Forelimb muscle (tissue), 1 donor: ENCODE measurements around the gene SPATA13. TPM values are rescaled to one million over a fixed set of nuclear protein-coding genes. Genes with fewer than 3 reads are reported as not detected.
"Not testable (repeated sequence)": the region's sequence is repeated elsewhere in the genome, so short reads cannot be mapped to it uniquely, and the experiment has no call there.

ENCODE experiments used
- DNase-seq: peaks from one replicate; pipeline ENCODE4 v3.0.0-alpha.2; 2013; ENCODE audit warnings: low read depth
- polyA plus RNA-seq: library from polyadenylated mRNA; unstranded; fragments of 120-200 nt; gene quantifications from one replicate; pipeline ENCODE4 v1.2.1, GENCODE V29; 2013; ENCODE audit not compliant: insufficient read length

The SPATA13 gene
- polyA plus RNA-seq, 1 donor, result 3.4 TPM

DNA sequence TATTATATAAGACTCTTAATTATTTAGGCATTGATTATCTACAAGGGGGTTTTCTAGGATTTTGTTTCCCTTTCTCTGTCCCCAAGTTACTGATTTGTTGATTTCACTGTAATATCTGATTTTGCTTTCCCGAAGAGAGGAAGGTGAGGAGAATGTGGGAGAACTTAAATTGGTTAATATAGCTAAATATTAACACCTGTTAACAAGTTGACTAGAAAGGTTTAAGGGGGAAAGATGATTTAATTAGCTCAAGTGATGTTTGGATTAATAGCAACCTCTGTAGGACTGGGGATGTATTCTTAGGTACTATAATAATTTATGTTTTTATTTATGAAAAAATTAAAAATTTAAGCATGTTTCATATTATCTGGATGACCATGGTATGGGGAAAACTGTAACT lies 35.1 kb downstream of the SPATA13 start:
- no peak for DNase-seq

DNA sequence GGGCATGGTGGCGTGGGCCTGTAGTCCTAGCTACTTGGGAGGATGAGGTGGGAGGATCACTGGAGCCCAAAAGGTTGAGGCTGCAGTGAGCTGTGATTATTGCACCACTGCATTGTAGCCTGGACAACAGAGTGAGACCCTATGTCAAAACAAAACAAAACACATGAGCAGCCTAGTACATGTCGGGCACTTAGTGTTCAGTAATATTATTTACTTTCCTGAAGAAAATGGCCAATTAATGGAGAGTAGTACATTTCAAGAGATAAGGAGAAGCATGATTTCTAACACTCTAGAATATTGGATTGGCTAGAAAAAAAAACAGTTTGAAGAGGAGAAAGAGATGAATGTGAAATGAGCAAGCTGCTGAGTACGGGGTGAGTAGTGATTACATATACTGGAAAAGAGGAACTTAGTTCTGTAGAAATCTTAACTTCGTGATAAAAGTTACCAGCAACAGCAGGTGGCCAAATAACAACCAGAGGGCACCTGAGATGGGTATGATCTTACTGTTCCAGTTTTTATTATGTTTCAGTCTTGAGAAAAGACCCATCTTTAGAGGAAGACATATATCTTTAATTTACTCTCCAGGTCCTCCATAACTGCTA lies 36.2 kb downstream of the SPATA13 start:
- no peak for DNase-seq

DNA sequence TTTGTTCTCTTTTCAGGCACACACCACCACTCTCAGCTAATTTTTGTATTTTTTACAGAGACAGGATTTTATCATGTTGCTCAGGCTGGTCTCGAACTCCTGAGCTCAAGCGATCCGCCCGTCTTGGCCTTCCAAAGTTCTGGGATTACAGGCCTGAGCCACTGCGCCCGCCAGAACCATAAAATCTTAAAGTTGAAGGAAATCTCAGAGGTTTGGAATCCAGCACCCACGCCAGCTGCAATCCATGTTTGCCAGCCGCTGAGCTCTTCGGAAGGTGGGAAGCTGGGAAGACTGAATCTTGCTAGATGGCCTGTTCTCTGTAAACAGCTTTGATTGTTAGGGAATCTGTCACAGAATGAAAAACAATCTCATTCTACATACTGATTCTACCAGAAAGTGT lies 38.5 kb downstream of the SPATA13 start:
- DNase-seq, result no peak

DNA sequence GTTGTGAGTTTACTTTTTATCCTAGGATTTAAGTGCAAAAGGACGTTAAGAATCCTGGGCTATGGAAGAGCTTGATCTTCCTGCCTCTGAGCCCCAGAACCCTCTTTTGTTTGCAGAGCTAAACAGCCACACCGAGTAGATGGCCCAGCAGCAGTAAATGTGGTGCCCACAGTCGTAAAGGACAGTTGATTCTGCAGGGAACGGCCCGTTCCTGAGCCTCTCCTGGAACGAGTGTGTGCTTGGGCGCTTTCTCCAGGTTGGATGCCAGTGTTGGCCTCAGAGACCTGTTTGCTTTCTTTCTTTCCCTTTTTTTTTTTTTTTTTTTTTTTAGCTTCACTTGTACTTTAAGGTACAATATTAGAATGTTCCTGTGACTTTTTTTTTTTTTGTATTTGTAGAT lies 41.7 kb downstream of the SPATA13 start:
- DNase-seq, result no peak

DNA sequence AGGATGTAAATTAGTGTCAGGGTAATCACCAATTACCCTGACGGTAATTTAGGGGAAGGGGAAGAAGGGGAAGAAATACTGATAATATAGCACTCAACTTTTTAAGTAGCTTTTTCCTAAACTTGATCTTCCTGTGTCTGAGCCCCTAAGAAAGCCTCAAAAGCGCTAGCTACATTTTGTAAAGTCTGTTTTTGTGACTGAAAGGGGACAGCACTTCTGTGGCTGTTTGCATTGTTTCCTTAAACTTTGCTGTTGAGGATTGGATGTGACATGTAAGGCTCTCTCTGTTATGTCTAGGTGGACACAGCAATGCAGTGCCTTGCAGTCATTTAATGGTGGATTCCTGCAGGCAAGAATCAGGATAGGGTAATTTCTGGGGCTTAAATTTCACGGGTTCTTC lies 42.8 kb downstream of the SPATA13 start:
- no peak for DNase-seq

DNA sequence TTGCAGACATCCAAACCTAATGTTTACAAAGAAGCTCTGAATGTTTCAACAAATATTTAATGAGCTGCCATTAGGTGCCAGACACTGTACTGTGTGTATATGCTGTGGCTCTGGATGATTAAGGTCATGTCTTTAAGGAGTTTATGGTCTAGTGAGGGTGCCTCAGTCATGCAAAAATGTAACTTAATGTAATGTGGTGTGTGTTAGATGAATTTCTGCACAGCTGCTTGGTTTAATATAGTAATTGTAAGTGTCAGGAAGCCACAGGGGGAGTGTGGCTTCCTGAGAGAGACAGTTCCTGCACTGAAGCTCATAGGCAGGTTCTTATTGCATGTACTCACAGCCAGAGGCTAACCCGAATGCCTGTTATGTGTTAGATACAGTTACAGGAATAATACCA lies 43.3 kb downstream of the SPATA13 start:
- DNase-seq, result no peak

DNA sequence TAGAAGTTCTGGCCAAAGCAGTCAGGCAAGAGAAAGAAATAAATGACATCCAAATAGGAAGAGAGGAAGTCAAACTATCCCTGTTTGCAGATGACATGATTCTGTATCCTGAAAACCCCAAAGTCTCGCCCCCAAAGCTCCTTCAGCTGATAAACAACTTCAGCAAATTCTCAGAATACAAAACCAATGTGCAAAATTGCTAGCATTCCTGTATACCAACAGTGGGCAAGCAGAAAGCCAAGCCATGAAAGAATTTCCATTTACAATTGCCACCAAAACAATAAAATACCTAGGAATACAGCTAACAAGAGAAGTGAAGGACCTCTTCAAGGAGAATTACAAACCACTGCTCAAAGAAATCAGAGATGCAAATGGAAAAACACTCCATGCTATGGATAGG lies 44.6 kb downstream of the SPATA13 start:
- not testable (repeated sequence) for DNase-seq

DNA sequence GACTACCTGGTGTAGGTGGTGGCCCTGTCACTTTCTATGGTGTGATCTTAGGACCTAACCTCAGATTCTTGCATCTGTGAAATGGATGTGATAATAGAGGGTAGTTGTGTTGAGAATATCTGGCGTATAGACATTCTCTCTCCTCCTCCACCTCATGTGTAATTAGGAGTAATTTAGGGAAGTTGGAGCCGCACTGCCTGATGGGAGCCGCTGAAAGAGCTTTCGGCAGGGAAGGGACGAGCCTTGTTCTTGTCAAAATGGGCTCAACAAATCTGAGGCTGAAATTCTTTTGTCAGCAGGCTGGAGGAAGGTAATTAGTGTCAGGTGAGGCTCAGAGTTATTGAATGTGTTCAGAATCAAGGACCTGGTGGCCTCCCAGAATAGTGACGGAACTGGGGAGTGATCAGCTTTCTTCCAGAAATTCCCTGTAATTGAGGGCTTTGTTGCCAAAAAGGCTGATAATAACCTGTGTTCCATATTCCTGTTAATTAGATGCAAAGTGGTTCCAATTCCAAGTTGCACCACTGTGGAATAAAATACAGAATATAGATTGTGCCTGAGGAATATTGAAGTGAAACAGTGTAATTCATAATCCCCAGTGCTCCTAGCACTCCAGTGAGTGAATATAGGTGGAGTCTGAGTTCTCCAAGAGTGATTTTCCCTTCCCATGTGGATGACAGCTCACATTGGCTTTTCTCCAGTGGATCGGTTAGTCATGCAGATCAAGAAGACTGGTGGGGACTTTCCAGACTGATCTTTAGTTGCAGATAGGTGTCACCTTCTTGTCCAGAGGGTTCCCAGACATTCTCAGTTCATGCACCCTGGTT lies 47.5 kb downstream of the SPATA13 start:
- peak; percentile 24 for DNase-seq

DNA sequence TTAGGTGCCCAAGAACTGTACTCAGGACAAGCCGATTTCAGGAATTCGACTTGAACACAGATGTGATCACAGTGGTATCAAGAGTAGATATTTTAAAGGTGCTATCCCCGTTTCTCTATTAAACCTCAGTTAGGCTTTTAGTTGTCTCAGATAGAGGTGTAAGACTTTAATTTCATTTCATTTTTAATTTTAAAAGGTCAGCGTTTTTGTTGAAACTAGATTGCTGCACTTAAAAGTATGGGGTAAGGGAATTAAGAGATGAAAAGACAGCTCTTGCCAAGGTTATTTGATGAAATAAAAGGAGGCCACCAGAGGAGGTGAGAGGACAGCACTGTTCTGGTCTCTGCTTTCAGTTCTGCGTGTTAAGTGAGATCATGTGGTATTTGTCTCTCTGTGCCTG lies 48.6 kb downstream of the SPATA13 start:
- DNase-seq, result no peak

DNA sequence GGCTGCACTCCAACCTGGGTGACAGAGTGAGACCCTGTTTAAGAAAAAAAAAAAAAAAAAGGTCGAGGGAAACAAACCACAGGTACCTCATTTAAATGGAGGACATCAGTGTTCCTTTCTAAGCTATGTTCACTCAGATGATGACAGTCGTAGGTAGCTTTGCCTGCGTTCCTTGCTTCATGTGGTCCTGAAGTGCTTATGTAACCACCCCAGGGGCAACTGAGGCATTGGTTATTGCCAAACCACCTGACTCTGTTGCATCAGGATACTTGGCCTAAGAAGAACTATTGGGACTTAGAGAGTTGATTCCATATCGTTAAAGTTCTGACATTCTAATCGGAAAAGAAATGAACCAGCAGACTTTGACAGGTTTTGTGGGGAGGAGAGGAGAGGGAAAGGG lies 51.7 kb downstream of the SPATA13 start:
- DNase-seq, result no peak

DNA sequence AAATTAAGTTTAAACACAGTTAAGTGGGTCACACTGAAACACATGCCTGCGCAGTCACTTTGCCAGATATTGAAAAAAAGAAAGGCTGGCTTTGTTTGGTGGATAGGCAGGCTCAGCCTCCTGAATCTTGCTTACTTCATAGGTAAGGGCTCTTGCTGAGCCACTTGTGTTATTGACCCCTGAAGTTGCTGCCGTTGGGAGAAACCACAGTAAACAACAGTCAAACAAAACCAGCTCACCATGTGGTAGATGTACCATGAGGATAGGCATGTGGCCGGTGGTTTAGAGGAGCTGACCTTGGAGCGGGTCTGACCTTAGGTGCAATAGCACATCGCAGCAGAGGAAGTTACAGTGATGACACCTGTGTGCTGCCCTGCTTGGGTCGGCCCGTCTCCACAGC lies 52.2 kb downstream of the SPATA13 start:
- no peak for DNase-seq

DNA sequence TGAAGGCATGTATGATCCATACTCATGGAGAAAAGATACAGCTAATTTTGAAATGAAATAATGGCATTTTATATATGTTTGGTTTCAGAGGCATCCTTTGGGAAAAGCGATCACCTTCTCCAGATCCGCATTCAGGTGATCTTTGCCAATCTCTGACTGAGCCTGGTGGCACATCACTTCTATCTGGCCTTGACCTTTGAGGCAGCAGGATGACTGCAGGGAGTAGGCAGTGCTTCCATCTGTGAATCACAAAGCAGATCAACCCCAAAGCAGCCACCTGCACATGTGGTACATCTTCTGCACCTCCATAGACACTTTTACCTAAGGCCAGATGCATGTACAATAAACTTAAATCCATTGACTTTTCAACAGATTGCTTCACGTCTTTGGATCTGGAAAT lies 53.4 kb downstream of the SPATA13 start:
- DNase-seq, result no peak

DNA sequence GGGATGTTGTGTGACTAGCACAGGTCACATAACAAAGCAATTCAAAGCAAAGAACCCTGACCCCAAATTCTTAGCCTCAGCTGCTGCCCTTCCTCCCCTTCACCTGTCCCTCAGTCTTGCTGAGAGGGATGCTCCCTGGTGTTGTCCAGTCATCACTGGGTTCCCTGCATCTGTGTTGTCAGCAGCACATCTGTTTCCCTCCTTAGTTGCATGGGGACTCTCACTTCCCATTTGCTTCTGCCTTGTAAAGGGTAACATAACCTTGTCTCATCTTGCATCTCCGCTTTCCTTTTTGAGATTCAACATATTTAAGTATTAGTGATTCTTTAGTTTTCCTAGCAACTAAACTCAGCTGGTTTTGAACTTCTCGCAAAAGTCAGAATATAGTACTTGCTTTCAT lies 54.0 kb downstream of the SPATA13 start:
- DNase-seq, result no peak

DNA sequence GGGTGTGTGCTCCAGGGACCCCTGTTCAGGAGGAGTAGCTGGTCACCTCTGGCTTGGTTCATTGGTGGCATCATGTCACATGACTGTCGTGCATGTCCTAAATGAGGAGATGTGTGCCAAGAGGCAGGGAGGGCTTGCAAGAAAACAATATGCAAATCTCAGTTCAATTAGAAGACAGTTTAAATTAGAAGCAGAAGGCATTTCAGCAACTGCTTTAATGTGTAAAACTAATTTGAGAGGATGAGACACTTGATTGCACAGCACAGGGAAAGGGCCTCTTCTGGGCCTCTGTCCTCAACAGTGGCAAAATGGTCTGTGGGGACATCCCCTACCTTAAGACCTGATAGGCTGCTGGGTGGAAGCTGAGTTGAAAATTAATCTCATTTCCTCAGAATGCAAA lies 54.6 kb downstream of the SPATA13 start:
- no peak for DNase-seq

DNA sequence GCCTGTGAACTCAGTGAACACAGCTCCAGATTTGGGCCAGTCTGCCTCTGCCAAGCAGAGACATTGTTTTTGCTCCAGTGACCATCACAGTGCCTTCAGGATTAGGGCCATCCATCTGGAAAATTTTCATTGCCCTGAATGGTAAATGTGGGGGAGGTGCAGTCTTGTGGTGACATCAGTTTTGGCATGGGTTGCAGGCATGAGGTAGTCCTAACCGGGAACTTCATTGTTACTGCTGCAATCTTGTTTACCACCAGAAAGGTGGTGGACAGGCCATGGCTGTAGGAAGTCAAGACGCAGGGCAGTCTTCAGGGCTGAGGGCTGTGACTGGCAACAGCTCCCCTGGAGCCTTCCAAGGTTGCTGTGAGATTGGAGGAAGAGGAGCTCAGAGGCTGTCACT lies 55.2 kb downstream of the SPATA13 start:
- no peak for DNase-seq

DNA sequence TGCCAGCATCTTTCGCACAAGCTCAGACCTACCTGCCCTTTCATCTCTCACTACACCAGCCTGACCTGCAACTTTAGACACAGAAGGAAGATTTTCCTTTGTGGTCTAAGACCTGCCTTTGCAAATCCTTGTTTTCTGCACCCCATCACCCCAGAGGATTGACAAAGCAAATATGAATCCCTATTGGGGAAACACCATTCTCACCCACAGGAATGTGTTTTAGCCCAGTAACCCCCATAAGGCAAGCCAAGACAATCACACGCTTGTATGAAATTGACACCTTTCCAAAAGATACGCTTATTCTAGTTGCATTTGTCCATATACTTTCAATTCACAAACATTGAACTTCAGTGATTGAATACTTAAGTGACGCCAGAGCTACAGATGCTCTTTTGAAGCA lies 55.7 kb downstream of the SPATA13 start:
- no peak for DNase-seq

DNA sequence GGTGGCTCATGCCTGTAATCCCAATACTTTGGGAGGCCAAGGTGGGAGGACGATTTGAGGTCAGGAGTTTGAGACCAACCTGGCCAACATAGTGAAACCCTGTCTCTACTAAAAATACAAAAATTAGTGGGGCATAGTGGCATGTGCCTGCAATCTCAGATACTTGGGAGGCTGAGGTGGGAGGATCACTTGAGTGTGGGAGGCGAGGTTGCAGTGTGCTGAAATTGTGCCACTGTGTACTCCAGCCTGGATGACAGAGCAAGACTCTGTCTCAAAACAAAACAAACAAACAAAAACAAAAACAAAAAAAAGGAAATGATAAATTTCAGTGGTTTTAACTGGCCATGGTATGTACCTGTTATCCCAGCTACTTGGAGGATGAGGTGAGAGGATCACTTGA lies 56.3 kb downstream of the SPATA13 start:
- not testable (repeated sequence) for DNase-seq

DNA sequence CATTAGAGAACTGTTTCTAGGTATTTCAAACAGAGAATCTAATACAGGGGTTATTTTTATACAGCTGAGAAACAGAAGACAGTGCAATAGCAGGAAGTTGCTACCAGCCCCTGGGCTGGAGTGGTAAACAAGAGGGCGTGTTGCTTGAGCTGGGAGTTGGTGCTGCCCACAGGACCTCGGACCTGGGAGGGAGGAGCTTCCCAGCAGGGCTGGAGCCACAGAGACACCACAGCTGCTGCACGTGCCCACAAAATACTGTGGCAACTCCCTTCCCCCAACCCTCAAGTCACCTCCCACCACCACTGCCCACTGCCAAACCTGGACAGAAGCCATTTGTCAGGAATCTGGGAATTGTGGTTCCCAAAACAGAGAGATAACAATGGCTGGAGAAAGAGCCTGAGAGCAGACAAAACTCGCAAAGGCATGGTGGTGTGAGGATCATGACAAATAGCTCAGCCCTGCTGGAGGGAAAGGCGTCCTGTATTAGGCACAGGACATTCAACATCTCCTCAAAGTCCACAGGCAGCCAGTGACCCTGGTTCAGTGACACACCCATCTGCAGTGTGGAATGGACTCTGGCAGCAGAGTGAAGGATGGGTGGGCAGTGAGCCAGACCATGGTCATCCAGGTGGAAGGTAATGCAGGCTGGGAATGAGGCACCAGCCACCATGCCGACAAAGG lies 57.2 kb downstream of the SPATA13 start:
- DNase-seq, result no peak

DNA sequence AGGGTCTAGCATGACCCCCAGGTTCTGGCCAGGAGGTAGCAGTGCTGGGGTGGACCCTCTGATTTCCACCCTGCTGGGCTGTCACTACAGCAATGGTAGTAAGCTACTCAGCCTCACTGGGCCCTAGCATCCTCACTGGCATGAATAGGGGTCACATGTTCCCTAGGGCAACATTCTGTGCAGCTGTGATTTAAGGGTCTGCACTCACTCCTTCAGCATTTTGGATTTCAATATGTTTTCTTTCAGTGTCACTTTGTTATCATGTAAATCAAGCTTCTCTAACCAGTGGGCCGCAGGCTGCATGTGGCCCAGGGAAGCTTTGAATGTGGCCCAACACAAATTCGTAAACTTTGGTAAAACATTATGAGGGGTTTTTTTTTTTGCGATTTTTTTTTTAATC lies 57.8 kb downstream of the SPATA13 start:
- DNase-seq, result no peak

DNA sequence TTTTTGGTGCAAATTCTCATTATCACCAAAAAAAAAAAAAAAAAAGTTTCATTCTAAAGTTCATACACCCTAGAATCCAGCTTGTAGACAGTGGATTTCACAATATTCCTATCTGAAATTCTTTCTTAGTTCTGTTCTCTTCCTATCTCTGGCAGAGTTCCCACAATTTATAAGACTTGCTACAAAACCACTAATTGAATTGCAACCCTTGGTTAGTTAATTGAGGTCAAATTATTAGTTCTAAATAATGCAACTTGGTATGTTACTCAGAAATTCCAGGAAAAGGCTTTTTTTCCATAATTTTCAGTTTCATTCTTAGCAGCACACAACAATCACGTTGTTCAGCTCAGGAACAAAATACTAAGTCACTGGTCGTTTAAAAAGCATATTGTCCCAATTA lies 58.5 kb downstream of the SPATA13 start:
- DNase-seq, result no peak

DNA sequence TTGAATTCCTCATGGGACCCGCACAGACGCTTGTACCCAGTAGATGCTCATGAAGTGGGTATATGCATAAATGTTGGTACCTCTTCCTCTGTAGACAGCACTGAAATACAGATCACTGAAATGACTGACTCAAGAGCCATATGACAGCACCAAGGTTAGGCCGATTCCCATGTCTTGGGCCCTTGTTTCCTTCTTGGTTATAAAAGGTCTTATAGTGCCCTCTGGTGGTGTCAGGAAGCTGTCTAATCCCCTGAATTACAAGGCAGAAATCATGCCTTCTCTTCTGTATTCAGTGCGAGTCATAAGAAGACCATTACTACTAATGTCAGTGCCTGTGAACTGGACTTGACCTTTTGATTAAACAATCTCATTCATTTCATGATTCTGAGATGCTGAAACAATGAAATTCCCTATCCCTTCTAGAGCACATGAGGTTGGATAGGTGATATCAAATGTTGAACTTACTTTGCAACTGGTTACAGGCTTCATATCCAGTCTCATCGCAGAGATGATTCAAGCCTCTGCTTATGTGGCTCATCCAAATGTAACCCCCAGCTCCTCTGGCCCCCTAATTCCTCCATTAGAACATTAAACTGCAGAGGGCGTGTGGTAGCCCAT lies 59.7 kb downstream of the SPATA13 start:
- peak; percentile 54 for DNase-seq

DNA sequence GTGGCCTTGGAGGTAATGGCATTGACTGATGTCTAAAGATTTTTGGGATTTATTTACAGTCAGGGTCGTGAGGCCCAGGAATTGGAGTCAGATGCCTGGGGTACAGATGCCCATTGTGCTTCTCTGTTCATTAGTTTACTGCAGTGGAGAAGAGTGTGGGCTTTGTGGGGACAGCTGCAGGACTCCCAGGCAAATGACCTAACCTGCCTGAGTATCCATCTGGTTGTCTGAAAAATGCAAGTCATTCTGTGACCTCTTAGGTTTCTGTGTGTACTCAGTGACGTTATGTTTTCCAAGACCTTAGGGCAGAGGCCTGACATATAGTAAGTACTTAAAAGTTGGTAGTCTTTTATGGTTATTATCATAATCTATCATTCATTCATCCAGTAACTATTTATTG lies 60.5 kb downstream of the SPATA13 start:
- no peak for DNase-seq

DNA sequence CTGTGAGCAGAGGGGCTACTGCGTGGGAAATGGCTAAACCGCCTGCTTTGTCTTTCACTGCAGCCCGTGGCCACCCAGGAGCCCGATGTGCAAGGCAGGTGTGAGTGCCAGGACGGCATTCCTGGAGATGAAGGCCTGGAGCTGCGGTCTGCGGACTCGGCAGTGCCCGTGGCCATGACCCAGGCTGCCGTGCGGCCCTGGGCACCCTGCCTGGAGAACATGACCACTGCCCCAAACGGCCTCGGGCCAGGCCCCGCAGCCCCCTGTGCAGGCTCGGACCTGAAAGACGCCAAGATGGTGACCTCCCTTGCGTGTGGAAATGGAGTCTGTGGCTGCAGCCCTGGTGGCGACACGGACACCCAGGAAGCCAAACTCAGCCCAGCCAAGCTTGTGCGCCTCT lies 62.2 kb downstream of the SPATA13 start:
- DNase-seq, result no peak
